Measurements from ENCODE around the gene ACOX3.

ACOX3 gene

DNA sequence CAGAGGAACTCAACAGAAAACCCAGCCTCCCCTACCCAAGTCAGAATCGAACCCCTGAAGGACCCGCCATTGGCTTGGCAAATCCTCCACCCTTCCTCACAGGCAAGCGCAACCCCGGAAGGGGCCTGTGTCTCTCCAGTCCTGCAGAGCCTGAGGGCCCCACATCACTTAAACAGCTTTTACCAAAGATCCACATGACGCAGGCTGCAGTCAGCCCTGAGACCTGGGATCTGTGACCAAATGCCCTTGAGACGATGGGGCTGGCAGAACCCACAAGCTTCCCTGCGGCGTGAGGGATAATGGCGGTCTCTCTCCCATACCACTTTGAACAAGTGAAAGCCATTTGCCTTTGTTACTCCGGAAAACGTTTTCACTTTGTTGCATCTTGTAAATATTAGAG is 54.9 kb downstream of the ACOX3 start:
- no peak for FAIRE-seq

DNA sequence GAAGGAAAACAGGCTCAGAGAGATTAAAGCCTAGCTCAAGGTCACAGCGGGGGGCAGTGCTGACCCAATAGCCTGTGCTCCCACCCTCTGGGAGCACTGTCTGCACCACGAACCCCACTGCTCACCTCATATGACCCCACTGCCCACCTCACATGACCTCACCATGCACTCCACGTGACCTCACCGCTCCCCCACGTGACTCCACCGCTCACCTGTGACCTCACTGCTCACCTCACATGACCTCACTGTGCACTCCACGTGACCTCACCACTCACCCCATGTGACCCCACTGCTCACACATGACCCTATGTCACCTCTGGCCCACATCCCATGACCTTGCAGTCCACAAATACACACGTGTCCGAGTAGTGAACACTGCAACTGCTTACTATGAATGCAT is 55.4 kb downstream of the ACOX3 start:
- FAIRE-seq: no peak

DNA sequence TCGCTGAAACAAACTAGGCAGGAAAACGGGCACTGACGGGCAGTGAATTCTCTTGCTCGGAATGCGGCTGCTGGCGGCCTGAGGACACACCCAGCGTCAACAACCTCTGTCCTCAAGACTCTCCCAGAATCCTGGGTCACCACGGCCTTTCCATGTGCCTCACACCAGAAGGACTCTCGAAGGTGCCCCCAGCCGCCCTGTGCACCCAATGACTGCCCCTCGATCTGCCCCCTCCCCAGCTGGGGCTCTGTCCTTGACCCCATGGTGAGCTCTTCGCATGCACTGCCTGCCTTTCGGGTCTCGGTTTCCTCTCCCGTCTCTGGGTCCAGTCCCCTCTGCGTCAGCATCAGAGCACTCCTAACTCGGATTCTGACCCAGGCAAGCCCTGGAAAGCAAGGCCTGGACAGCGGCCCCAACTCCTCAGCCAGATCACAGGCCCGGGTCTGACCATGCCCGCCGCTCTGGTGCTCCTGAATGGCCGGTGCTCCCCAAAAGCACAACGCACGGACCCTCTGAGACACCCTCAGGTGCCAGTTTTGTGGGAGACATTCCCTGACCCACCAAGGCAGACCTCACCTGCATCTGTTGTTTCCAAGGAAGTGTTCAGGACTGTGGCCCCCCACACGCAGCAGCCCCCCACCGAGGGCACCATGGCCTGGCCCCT is 56.0 kb downstream of the ACOX3 start:
- FAIRE-seq: no peak

DNA sequence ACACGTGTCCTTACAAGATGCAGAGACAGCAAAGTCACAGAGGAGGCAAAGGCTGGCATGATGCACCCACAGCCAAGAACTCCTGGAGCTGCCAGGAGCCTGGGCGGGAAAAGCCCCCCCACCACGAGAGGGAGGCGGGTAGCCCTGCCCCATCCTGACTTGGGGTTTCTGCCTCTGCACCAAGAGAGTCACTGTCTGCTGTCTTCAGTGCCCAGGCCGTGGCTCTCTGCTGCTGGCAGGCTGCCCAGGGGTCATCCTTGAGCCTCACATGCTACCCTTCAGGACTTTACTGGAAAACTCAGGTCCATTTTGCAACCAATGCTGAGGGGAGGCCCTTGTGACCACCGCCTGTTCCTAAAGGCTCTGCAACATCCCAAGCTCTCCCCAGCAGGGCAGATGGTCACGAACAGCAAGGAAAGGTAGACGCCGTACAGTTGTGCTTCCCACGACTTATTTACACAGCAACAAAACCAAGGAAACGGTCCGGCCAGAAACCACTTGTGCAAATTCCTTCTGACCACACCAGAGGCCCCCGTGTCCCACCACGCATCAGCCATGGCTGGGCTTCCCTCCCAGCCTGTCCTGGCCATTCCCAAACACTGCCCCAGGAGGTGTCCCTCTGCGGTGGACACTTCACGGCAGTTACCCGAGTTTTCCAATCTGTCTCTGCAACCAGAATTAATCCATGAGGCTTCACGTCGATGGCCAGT is 56.9 kb downstream of the ACOX3 start:
- no peak for FAIRE-seq

DNA sequence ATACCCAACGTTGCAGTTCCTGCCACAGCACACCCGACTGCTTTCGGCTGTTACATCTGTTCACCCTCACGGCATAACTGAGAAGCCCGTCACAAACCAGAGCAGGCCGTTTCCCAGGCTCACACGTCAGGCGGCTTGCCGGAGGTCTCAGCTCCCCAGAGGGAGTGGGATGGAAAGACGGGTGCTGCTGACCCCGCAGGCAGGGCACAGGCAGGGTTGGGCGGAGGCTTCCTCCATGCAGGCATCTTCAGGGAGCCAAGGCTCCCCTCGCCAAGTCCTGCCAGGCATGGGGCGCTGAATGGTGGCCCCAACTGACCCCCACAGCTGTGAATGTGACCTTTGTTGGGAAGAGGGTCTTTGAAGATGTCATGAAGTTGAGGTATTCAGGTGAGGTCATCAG is 57.5 kb downstream of the ACOX3 start:
- FAIRE-seq: no peak

DNA sequence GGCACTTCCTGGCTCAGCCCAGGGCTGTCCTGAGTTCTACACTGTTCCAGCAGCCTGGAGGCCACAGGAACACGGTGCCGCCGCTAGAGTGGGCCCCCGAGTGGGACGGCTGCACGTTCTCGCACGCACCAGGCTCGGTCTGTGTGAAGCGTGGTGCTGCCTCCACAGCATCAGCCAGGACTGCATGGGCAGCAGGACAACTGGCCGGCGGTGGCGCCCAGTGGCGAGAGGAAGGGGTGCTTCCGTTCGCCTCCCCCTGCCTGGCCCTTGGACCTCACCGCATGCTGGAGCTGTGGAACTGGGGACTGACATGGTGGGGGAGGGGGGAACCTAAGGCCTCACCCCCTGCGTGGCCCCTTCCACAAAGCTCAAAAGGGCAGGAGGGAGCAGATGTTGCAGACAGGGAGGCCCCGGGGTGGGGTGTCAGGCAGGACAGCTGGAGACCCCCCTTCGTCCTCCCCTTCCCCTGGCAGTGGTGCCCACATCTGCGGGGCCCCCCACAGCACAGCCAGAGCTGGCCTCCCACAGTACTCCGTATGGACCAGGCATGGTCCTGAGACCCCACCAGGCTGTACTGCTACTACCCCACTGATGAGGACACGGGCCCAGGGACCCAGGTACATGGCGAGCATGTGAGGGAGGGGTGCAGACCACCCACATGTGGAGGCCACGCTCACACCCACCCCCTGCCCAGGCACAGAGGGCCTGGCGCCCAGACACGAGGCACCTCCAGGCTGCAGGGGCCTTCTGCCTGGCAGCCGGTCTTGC is 58.5 kb downstream of the ACOX3 start:
- no peak for FAIRE-seq

DNA sequence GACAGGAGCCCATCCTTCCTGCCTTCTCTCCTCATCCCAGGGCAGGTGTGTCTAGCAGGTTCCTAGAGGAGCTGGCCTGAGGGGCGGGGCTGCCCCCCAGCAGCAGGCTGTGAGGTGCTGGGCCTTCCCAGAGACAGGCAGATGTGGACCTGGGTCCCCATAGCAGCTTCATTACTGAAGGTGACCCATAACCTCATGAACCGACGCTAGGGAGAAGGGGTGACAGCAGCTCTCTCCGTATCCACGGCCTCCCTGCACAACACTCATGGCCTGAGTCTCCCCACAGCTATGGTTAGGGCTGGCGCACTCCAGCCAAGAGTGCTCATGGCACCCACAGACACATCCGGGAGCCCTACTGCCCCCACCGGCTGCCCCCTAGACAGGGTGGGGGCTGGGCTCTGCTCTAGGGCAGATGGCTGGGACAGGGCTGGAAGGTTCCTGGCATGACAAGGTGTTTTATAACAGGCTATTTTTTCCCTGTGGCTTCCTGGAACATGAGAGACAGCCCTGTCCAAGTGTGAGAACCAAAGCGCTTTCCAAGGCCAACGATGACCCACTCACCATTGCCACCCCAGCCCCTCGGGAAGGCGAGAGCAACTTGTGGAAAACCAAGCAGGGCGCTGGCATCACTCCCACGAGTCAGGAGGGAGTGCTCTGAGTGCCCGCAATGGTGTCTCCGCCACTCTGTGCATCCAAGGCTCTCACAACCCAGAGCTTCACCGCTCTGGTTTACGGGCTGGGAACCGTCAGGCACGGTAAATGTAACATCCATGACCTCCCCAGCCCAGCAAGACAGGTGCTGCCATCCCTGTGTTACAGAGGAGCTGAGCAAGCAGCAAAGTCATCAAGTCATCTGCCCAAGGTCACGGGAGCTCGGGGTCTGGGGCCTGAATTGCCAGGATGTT is 59.8 kb downstream of the ACOX3 start:
- no peak for FAIRE-seq

DNA sequence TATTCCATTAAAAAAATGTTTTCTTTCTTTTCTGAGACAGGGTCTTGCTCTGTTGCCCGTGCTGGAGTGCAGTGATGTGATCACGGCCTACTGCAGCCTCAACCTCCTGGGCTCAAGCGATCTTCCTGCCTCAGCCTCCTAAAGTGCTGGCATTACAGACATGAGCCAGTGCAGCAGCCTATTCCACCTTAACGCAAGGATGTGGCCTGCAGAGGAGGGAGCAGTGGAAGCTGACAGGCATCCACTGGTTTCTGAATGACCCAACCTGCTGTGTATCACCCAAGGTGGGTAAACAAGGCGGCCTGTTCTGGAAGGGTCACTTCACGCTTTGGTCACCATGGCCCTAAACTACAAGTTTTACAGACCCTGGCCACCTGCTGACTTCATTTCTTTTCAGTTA is 60.8 kb downstream of the ACOX3 start:
- FAIRE-seq: no peak

DNA sequence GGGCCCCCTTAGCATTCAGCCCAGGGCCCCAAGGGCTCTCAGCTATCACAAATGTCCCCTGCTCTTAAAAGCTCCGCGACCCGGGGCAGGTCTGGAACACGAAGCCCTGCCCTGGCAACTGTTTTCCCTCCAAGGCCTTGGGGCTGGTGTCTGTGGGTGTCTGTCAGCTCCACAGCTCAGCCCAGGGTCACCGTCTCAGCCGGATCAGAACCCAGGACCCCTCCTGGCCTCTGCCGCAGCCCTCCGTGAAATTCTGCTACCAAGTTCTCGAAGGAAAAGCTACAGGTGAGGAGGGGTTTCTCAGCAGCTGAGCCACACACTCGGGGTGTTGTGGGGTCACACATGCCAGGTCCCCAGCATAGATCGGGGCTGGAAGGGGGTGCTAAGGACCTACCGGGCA is 61.2 kb downstream of the ACOX3 start:
- no peak for FAIRE-seq

DNA sequence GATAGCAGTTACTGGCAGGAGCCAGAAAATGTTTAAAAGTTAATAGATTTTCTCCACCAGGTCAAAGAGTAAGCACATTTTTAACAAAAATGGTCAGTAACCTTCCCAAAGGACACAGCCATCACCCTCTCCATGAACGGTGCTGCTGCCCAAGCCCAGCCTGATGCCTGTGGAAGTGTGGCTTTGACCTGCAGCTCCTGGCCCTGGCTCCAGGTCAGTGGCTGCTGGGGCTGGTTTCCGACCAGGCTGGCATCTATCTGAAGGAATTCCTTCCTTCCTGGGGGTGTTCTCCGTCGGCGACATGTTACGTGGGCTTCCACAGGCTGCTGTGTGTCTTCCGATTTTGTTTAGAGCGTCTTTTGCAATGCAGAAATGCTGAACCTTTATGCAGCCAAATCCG is 61.7 kb downstream of the ACOX3 start:
- no peak for FAIRE-seq

DNA sequence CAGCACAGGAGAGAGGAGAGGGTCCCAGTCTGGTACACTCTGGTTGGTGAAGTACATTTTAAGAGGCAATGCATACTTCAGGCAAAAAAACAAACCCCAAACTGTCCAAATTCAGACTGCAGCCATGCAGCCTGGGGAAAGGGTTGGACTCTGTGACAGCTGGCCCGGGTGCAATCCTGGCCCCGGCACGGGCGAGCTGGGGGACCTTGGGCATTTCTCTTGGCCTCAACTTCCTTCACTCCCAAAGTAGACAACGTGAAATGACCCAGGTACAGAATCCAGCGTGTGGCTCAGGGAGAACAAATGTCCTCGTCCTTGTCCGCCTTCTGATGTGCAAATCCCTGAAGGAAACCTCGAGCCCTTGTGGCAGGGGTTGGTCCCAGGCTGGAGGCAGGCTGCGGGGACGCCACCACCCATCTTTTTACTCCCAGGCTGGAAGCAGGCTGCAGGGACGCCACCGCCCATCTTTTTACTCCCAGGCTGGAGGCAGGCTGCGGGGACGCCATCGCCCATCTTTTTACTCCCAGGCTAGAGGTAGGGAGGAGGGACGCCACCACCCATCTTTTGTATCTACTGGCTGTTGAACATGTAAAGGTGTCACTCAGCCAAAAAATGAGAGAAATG is 62.3 kb downstream of the ACOX3 start:
- FAIRE-seq: no peak

DNA sequence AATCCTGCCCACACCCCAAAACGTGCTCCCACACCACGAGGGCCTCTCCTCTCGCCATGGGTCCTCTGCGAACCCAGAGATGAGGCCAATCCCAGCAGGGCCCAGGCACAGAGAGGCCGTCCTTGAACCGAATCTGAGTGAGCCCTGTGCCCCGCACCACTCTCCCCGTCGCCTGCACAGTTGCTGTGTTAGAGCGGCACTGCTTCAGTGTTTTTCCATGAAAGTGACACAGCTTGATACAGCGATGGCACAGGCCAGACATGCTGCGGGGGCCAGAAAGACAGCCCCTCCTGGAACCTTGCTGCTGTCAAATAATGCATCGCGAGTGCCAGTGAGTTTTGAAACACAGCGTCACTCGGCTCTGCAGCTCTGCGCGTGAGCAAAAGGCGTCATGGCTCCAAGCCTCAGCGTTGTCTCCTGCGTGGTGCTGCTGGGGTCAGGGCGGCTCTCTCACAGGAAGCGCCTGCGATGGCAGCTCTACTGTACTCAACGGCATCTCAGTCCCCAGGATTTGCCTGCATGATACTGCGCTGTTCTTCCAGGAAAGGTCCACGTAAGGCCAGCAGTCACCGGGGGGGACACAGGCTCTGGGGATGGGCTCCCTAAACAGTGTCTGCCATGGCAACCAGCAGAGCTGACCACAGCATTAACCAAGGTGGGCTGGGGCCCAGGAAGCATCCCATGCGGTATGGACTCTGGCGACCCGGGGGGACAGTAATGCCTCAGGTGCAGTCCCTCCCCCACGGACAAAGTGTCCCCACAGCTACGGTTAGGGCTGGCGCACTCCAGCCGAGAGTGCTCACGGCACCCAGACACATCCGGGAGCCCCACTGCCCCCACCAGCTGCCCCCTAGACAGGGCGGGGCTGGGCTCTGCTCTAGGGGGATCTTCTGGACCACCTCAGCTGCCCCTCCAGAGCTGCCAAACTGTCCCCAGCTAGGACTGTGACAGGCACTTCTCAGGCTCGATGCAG is 63.1 kb downstream of the ACOX3 start:
- FAIRE-seq: no peak

DNA sequence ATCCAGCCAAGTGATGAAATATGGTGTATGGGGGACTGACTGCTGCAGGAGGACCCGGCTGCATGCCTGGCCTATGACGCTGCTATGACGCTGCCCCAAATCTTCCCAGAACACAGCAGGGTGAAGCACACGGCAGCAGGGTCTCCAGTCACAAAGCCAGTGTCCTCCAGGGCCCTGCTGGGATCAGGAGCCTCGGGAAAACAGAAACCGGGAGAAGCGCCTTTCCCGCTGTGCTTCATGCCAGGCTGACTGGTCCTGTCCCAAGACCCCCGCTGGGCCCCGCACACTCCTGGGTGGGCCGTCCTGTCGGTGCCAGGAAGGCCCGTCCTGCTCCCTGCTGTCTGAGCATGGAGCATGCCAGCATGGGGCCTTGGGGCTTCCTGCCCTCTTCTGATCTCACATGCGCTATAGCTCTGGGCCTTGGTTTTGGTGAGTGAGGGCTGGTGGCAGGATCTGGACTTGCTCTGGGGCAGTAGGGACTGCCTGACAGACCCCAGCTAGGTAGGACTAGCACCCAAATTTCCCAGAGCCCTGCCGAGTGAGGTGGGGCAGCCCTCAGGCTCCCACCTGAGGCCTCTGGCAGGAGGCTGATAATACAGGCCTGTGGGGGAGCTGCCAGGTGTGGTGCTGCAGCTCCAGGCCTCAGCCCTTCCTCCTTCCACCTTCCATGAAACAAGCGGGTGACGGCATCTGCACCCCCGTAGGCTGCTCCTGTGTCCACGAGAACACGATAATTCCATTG is 64.0 kb downstream of the ACOX3 start:
- FAIRE-seq: no peak

DNA sequence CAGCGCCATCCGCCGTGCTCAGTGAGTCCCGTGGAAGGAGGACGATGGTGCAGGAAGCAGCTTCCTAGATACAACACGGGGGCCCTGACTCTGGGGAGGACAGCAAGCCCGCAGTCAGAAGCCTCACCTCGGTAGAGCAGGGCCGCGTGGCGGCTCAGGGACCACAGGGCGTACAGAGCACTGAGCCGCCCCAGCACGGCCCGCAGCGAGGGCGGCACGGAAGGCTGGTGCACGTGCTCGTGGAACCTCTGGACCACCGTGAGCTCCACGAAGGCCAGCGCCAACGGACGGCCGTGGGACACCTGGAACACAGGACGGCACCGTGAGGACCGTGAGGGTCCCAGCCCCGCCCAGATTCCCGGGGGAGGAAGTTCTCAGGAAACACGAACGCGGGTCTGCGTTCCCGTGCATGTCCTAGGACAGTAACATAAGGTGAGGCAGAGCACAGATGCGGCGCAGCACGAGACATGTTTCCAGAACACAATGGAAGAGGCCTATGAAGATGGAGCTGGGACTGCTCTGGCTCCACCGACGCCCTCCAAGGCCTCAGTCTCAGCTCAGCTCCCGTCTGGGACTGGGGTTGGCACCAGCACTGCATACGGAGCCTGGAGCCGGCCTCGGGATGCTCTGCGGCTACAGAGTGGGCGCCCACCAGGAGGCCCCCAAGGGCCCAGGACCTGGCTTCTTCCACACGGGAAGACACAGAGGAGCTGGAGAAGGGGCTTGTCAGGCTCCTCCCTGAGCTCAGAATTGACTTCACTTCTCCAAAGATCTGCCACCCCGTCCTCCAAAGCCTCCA is 65.5 kb downstream of the ACOX3 start:
- no peak for FAIRE-seq

DNA sequence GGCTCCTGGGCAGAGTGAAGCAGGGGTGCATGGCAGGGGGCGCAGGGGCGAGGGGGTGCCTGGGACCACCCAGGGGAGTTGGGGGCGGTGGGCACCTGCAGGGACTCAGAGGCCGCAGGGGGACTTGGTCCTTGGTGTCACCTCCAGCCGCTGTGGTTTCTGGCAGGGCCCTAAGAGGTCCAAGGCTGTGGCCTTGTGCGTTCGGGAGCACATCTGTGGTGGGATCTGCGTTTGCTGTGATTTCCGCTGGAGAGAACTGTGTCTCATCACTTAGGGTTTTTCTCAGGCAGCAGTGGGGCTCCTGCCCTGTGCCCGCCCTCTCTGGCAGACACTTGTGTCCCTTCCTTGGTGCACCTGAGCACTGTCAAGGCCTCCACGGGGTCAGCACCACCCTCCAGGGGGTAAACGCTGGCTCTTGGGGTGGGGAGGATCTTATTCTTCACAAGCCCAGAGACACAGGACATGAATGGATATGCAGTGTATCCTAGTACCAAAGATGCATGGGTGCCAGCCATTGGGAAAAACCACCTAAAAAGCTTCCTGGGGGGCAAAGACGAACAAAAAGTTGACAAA is 66.5 kb downstream of the ACOX3 start:
- no peak for FAIRE-seq

DNA sequence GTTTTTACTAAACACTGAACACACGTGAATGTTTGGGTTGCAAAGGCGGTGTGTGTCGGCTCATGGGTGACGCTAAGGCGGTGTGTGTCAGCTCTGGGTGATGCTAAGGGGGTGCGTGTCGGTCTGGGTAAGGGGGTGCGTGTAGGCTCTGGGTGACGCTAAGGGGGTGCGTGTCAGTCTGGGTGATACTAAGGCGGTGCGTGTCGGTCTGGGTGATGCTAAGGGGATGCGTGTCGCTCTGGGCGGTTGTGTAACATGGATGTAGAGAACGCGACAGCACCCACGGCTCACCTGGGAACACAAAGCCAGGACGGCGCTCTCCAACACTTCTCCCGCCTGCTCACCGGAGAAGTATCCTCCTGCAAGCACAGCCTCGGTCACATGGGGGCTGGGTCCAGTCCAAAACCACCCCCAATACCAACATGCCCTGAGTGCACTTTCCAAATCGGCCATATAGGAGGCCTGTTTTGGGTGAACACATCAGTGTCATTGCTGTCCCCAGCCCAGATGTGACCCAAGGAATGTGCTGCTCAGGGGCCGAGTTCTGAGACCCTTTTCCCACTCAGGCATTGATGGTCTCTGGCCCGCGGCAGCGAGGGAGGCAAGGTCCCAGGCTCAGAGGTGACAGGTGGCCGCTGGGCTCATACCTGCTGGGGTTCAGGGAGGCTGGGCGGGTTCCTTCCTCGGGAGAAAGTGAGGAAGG is 67.1 kb downstream of the ACOX3 start:
- no peak for FAIRE-seq

DNA sequence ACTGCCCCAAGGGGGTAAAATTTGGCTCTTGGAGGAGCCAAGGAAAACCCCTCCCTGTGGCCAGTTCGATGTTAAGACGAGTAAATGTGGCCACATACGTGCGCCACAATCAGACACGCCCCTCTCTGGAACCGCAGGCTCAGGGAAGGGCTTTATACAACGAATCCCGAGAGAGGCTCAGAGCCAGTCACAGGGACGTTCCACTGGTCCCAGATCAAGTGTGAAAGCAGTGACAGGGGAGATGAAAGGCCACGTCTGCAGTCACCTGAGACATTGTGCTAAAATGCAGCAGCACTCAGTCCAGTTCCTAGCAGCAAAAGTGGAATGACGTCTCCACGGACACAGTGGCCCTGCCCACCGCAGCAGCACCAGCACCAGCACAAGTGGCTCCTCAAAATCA is 68.0 kb downstream of the ACOX3 start:
- FAIRE-seq: no peak

DNA sequence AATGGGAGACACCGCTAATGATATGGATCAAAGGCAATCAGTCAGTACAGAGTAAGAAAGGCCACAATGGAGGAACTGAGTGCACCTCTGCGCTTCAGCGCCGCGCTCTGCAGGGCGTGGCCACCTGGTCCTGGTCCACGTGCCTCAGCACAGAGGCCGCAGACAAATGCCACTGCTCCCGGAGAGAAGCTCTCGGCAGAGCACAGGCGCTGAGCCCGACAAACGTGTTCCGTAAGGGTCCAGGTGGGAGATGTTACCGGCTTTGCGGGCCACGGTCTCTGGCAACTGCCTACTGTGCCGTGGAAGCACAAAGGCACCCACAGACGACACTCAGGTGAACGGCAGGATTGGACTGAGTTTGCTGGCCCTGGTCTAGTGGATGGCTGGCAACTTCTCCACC is 68.9 kb downstream of the ACOX3 start:
- no peak for FAIRE-seq
